HUES6 (cell line): ENCODE results near the gene FAM136A.

Experiments used
- H3K27ac ChIP-seq: 2 replicates; pipeline ENCODE4 v1.7.0; 2013; ENCODE audit warnings: low read depth, mild to moderate bottlenecking, low read length, inconsistent platforms
- H3K27me3 ChIP-seq: 2 replicates; pipeline ENCODE4 v1.6.1; 2013; ENCODE audit warnings: low read length; ENCODE audit not compliant: control insufficient read depth, insufficient read depth
- H3K36me3 ChIP-seq: 2 replicates; pipeline ENCODE4 v1.6.1; 2013; ENCODE audit warnings: low read length; ENCODE audit not compliant: control insufficient read depth, insufficient read depth
- H3K4me1 ChIP-seq: 2 replicates; pipeline ENCODE4 v1.6.1; 2013; ENCODE audit warnings: low read length; ENCODE audit not compliant: control insufficient read depth, insufficient read depth
- H3K4me3 ChIP-seq: 2 replicates; pipeline ENCODE4 v1.5.1; 2013; ENCODE audit warnings: low read depth, low read length
- H3K9ac ChIP-seq: one replicate; pipeline ENCODE4 v1.6.1; 2013; ENCODE audit warnings: mild to moderate bottlenecking, low read length
- H3K9me3 ChIP-seq: 2 replicates; pipeline ENCODE4 v1.6.1; 2013; ENCODE audit warnings: low read depth, low read length; ENCODE audit not compliant: control insufficient read depth, insufficient read depth

The FAM136A gene

DNA sequence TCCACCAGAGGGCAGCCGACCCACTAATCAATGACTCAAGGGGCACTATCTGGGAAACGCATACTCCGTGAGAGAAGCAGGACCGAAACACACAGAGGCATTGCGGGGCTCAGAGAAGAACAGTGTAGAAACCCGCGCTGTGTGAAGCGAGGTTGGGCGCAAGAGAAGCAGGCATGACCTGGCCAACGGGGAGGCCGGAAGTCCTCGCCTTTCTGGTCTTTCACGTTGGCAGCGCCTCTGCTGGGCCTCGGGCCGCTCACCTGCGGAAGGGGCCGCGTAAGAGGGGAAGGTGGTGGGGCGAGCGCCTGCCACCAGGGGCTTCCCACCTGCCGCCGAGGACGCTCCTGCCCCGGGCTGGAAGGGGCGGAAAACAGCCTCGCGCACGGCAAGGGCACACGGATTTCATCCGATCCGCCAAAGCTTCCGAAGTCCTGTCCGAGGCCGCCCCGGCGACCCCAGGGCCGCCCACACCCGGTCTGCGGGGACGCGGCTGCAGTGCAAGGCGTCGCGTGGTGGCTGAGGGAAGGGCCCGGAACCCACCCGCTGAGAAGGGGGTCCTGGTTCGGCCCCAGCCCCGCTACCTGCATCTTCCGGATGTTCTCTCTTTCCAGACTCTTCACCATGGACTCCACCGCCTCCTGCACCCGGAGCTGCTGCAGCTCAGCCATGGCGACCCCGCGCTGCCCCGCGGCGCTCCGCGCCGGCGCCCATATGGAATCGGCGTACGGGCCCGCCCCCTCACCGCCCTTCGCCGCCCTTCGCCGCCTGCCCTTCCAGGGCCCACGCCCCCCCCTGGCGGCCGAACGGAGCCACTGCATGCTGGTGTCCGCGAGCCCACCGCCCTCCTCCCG is at the start of gene FAM136A:
TSS of gene FAM136A (minus strand) at position 724 of the 851 bp plus-strand sequence. CDS start at position 668, 56 bp downstream.
- Histone ChIP-seq H3K9ac (peak within 1 kb of the TSS; percentile 93), H3K9me3 (peaks cover 9% of the 10 kb centered on the region), H3K27ac (peak within 1 kb of the TSS; percentile 96), H3K4me3 (peak within 1 kb of the TSS; percentile 97), H3K27me3 (no peaks in the 10 kb centered on the region), H3K4me1 (peaks cover 20% of the 10 kb centered on the region), H3K36me3 (peaks cover 36% of the 10 kb centered on the region)

- Histone ChIP-seq H3K9me3 (no peaks in the 10 kb centered on the region), H3K36me3 (no peaks in the 10 kb centered on the region), H3K9ac (no peak overlapping the region), H3K27ac (no peak overlapping the region), H3K4me3 (no peak overlapping the region), H3K27me3 (no peaks in the 10 kb centered on the region), H3K4me1 (no peaks in the 10 kb centered on the region)
These were observed 48.2 kb upstream of the FAM136A start for GRCh38 chr2:70349921-70350685.

- Histone ChIP-seq H3K4me3 (no peak overlapping the region), H3K27ac (no peak overlapping the region), H3K9me3 (no peaks in the 10 kb centered on the region), H3K27me3 (no peaks in the 10 kb centered on the region), H3K36me3 (no peaks in the 10 kb centered on the region), H3K9ac (no peak overlapping the region), H3K4me1 (no peaks in the 10 kb centered on the region)
These were observed 46.0 kb upstream of the FAM136A start for GRCh38 chr2:70347831-70348230.

DNA sequence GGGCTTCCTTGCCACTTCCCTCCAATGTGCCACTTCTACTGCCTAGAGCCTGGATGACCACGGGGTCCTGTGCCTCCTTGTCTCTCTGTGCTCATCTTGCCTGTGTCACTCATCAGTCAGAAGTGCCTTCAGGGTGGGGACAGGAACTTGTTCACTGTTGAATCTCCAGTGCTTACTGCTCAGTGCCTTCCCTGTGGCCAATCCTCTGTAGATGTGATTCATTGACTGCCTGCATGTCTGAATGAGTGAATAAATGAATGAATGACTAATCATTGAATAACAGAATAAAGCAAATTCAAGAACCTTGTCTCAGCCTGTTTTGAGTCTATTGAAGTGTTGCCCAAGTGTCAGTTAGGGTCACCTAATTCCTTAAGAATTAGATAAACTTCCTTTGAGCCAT is 42.3 kb upstream of the FAM136A start:
- Histone ChIP-seq H3K9ac (no peak overlapping the region), H3K27me3 (no peaks in the 10 kb centered on the region), H3K27ac (no peak overlapping the region), H3K36me3 (no peaks in the 10 kb centered on the region), H3K9me3 (no peaks in the 10 kb centered on the region), H3K4me3 (no peak overlapping the region), H3K4me1 (peaks cover 3% of the 10 kb centered on the region; the same call in 1 of the 2 replicates)

DNA sequence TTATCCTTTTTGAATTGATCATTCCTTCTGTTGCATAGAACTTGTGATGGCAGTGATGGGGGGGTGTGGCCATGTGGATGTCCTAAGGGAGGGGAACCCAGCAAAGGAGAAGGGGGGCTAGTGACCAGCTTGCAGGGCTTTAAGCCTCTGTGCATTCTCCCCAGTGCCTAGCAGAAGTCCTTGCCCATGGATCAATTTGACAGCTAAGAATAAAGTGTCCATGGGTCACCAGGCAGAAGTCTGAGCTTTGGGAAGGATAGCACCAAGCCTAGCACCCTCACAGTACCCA is 39.6 kb upstream of the FAM136A start:
- H3K27me3 ChIP-seq = no peaks in the 10 kb centered on the region
- no peaks in the 10 kb centered on the region for H3K36me3 ChIP-seq
- no peaks in the 10 kb centered on the region for H3K9me3 ChIP-seq
- H3K9ac ChIP-seq = no peak overlapping the region
- H3K4me3 ChIP-seq = no peak overlapping the region
- H3K27ac ChIP-seq = no peak overlapping the region
- peaks cover 3% of the 10 kb centered on the region; the same call in 1 of the 2 replicates for H3K4me1 ChIP-seq

- Histone ChIP-seq H3K36me3 (no peaks in the 10 kb centered on the region), H3K27me3 (no peaks in the 10 kb centered on the region), H3K9me3 (no peaks in the 10 kb centered on the region), H3K4me3 (no peak overlapping the region), H3K9ac (no peak overlapping the region), H3K27ac (no peak overlapping the region), H3K4me1 (peaks cover 3% of the 10 kb centered on the region; the same call in 1 of the 2 replicates)
These were observed 39.1 kb upstream of the FAM136A start for GRCh38 chr2:70340761-70341476.

GRCh38 chr2:70340075-70340474 is 38.2 kb upstream of the FAM136A start:
- H3K9ac ChIP-seq = no peak overlapping the region
- H3K27ac ChIP-seq = no peak overlapping the region
- no peaks in the 10 kb centered on the region for H3K9me3 ChIP-seq
- H3K27me3 ChIP-seq = no peaks in the 10 kb centered on the region
- no peak overlapping the region for H3K4me3 ChIP-seq
- H3K36me3 ChIP-seq = no peaks in the 10 kb centered on the region
- peaks cover 3% of the 10 kb centered on the region; the same call in 1 of the 2 replicates for H3K4me1 ChIP-seq

DNA sequence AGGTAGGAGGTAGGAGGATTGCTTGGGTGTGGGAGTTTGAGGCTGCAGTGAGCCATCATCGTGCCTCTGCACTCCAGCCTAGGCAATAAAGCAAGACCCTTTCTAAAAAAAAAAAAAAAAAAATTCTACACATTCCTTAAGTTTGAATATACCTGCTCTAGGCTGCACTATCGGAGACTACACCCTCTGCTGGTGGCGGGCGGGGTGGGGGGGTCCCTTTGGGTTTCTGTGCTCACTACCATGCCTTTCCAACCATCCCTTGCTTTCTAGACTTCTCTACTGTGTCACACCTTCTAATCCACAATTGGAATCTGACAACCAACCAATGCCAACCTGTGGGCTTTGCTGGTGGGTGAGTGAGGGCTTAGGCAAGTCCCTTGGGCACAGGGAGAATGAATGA is 34.7 kb upstream of the FAM136A start:
- H3K36me3 ChIP-seq = no peaks in the 10 kb centered on the region
- no peak overlapping the region for H3K27ac ChIP-seq
- no peak overlapping the region for H3K9ac ChIP-seq
- no peaks in the 10 kb centered on the region for H3K27me3 ChIP-seq
- H3K9me3 ChIP-seq = no peaks in the 10 kb centered on the region
- peaks cover 3% of the 10 kb centered on the region; the same call in 1 of the 2 replicates for H3K4me1 ChIP-seq
- H3K4me3 ChIP-seq = no peak overlapping the region

- peaks cover 5% of the 10 kb centered on the region; the same call in 1 of the 2 replicates for H3K4me1 ChIP-seq
- no peaks in the 10 kb centered on the region for H3K27me3 ChIP-seq
- no peaks in the 10 kb centered on the region for H3K9me3 ChIP-seq
- H3K9ac ChIP-seq = no peak overlapping the region
- H3K36me3 ChIP-seq = no peaks in the 10 kb centered on the region
- no peak overlapping the region for H3K4me3 ChIP-seq
- no peak overlapping the region for H3K27ac ChIP-seq
These were observed 29.1 kb upstream of the FAM136A start for GRCh38 chr2:70331012-70331411.

DNA sequence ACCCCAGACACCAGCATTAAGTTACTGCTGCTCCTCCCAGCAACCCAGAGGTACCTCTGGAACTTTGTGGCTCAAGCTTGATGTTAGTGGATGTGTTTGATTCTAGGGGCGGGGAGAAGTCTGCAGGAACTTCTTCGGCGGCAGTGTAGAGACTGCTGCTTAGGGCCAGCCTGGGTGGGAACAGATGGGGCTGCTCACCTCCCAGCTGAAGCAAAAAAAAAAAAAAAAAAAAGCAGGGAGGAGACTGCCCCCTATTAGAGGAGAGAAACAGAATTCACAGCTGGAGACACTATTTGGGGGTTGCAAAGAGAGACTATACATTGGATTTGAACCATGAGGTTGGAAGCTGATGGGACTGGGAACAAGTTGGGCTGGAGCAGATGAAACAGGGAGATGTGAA is 28.6 kb upstream of the FAM136A start:
- H3K27ac ChIP-seq = no peak overlapping the region
- no peaks in the 10 kb centered on the region for H3K9me3 ChIP-seq
- no peak overlapping the region for H3K4me3 ChIP-seq
- H3K9ac ChIP-seq = no peak overlapping the region
- H3K36me3 ChIP-seq = no peaks in the 10 kb centered on the region
- no peaks in the 10 kb centered on the region for H3K27me3 ChIP-seq
- H3K4me1 ChIP-seq = peaks cover 5% of the 10 kb centered on the region; the same call in 1 of the 2 replicates
